Trophoblast cell (in vitro differentiated cells and primary cell): Measurements from ENCODE around the gene KCNB1.

Experiments
- DNase-seq, 2 donors: peaks; one replicate each; pipeline ENCODE4 v3.0.0-alpha.2; 2016
- H2AFZ ChIP-seq: 2 replicates; pipeline ENCODE4 v1.6.1; 2013; ENCODE audit warnings: low read length, moderate library complexity, mild to moderate bottlenecking; ENCODE audit not compliant: insufficient read depth, poor library complexity
- H2AK5ac ChIP-seq: 2 replicates; pipeline ENCODE4 v1.6.1; 2013; ENCODE audit warnings: mild to moderate bottlenecking, low read length
- H2BK120ac ChIP-seq: 2 replicates; pipeline ENCODE4 v1.6.1; 2013; ENCODE audit warnings: low read length, mild to moderate bottlenecking, moderate library complexity; ENCODE audit not compliant: insufficient read depth, poor library complexity
- H2BK12ac ChIP-seq: 2 replicates; pipeline ENCODE4 v1.6.1; 2013; ENCODE audit warnings: mild to moderate bottlenecking, low read length, moderate library complexity
- H2BK5ac ChIP-seq: 2 replicates; pipeline ENCODE4 v1.6.1; 2013; ENCODE audit warnings: low read length, low read depth, moderate library complexity, mild to moderate bottlenecking; ENCODE audit not compliant: poor library complexity
- H3K14ac ChIP-seq: 2 replicates; pipeline ENCODE4 v1.6.1; 2013; ENCODE audit warnings: mild to moderate bottlenecking, low read length
- H3K18ac ChIP-seq: 2 replicates; pipeline ENCODE4 v1.6.1; 2013; ENCODE audit warnings: mild to moderate bottlenecking, low read length
- H3K23ac ChIP-seq: 2 replicates; pipeline ENCODE4 v1.6.1; 2013; ENCODE audit warnings: low read length
- H3K27ac ChIP-seq: 2 replicates; pipeline ENCODE4 v1.5.1; 2013; ENCODE audit warnings: low read depth, mild to moderate bottlenecking, inconsistent platforms, low read length, moderate library complexity
- H3K27me3 ChIP-seq: 2 replicates; pipeline ENCODE4 v1.6.1; 2013; ENCODE audit warnings: inconsistent platforms, mild to moderate bottlenecking, low read length, moderate library complexity; ENCODE audit not compliant: insufficient read depth
- H3K36me3 ChIP-seq, 2 experiments: 1 replicate in 1 of 2; 2 replicates in 1 of 2; pipeline ENCODE4 v1.6.1; 2013; ENCODE audit warnings: low read length in 2 of 2, mild to moderate bottlenecking in 2 of 2, moderate library complexity in 1 of 2; ENCODE audit not compliant: insufficient read depth in 2 of 2, control insufficient read depth in 1 of 2
- H3K4ac ChIP-seq: 2 replicates; pipeline ENCODE4 v1.6.1; 2013; ENCODE audit warnings: low read depth, mild to moderate bottlenecking, low read length, moderate library complexity
- H3K4me1 ChIP-seq, 2 experiments: 1 replicate in 1 of 2; 2 replicates in 1 of 2; pipeline ENCODE4 v1.6.1; 2013; ENCODE audit warnings: low read length in 2 of 2, mild to moderate bottlenecking in 2 of 2, moderate library complexity in 1 of 2; ENCODE audit not compliant: insufficient read depth in 2 of 2, control insufficient read depth in 1 of 2
- H3K4me2 ChIP-seq: 2 replicates; pipeline ENCODE4 v1.6.1; 2013; ENCODE audit warnings: inconsistent platforms, mild to moderate bottlenecking, low read length, moderate library complexity
- H3K4me3 ChIP-seq: 2 replicates; pipeline ENCODE4 v1.5.1; 2013; ENCODE audit warnings: mild to moderate bottlenecking, low read depth, low read length, inconsistent platforms
- H3K79me1 ChIP-seq: one replicate; pipeline ENCODE4 v1.6.1; 2013; ENCODE audit warnings: low read length
- H3K79me2 ChIP-seq: 2 replicates; pipeline ENCODE4 v1.6.1; 2013; ENCODE audit warnings: low read length, mild to moderate bottlenecking; ENCODE audit not compliant: control insufficient read depth, insufficient read depth, poor library complexity
- H3K9ac ChIP-seq: 2 replicates; pipeline ENCODE4 v1.6.1; 2013; ENCODE audit warnings: mild to moderate bottlenecking, low read length
- H3K9me3 ChIP-seq: 2 replicates; pipeline ENCODE4 v1.6.1; 2013; ENCODE audit warnings: low read depth, mild to moderate bottlenecking, control low read depth, inconsistent platforms, low read length; ENCODE audit not compliant: insufficient read depth
- H4K12ac ChIP-seq: 2 replicates; pipeline ENCODE4 v1.6.1; 2013; ENCODE audit warnings: low read depth, mild to moderate bottlenecking, low read length, moderate library complexity
- H4K8ac ChIP-seq: 2 replicates; pipeline ENCODE4 v1.6.1; 2013; ENCODE audit warnings: low read depth, mild to moderate bottlenecking, low read length, moderate library complexity
- H4K91ac ChIP-seq: one replicate; pipeline ENCODE4 v1.6.1; 2013; ENCODE audit warnings: low read depth, mild to moderate bottlenecking, low read length, moderate library complexity
- WGBS: extraction: QIAGEN DNeasy Blood & Tissue Kit; methylation state at CpG from one replicate; pipeline ENCODE4 v1.1.7; 2013; ENCODE audit warnings: missing lambda C conversion rate; ENCODE audit not compliant: insufficient read length, insufficient coverage; ENCODE audit errors: extremely low coverage; 5-methylcytosine and 5-hydroxymethylcytosine counted together

Gene KCNB1

GRCh38 chr20:49367113-49367512 lies 115.4 kb downstream of the KCNB1 start:
- Histone ChIP-seq H3K9ac (no peak overlapping the region), H3K14ac (no peak overlapping the region), H3K27me3 (no peaks in the 10 kb centered on the region), H4K12ac (no peak overlapping the region), H3K4me1 (peaks cover 3 to 10% of the 10 kb centered on the region in 2 experiments), H2AK5ac (no peak overlapping the region), H3K18ac (no peak overlapping the region), H4K8ac (no peak overlapping the region), H4K91ac (no peak overlapping the region), H3K4me3 (no peak overlapping the region), H3K9me3 (no peaks in the 10 kb centered on the region), H3K23ac (no peak overlapping the region), H3K79me1 (no peaks in the 10 kb centered on the region), H3K79me2 (no peaks in the 10 kb centered on the region), H3K36me3 (no peaks in the 10 kb centered on the region), H2BK120ac (no peak overlapping the region), H2BK5ac (no peak overlapping the region), H2BK12ac (no peak overlapping the region), H3K4me2 (no peak overlapping the region), H3K4ac (no peak overlapping the region), H2AFZ (no peak overlapping the region), H3K27ac (no peak overlapping the region)
- no peak for DNase-seq
- WGBS = no CpG with 5 or more reads among the region's 5 CpGs

GRCh38 chr20:49366687-49367086 lies 115.8 kb downstream of the KCNB1 start:
- H2BK120ac ChIP-seq = no peak overlapping the region
- H2BK12ac ChIP-seq = no peak overlapping the region
- H4K91ac ChIP-seq = no peak overlapping the region
- H3K4me2 ChIP-seq = no peak overlapping the region
- no peak overlapping the region for H3K23ac ChIP-seq
- H2AK5ac ChIP-seq = no peak overlapping the region
- no peaks in the 10 kb centered on the region for H3K79me1 ChIP-seq
- no CpG with 5 or more reads among the region's 1 CpG for WGBS
- H3K9me3 ChIP-seq = no peaks in the 10 kb centered on the region
- H4K12ac ChIP-seq = no peak overlapping the region
- no peak overlapping the region for H3K4me3 ChIP-seq
- H3K27me3 ChIP-seq = no peaks in the 10 kb centered on the region
- no peaks in the 10 kb centered on the region for H3K36me3 ChIP-seq
- no peak overlapping the region for H2BK5ac ChIP-seq
- DNase-seq = no peak
- H3K79me2 ChIP-seq = no peaks in the 10 kb centered on the region
- peaks cover 3 to 10% of the 10 kb centered on the region in 2 experiments for H3K4me1 ChIP-seq
- H3K4ac ChIP-seq = no peak overlapping the region
- H4K8ac ChIP-seq = no peak overlapping the region
- H3K27ac ChIP-seq = no peak overlapping the region
- no peak overlapping the region for H3K9ac ChIP-seq
- no peak overlapping the region for H2AFZ ChIP-seq
- H3K18ac ChIP-seq = no peak overlapping the region
- no peak overlapping the region for H3K14ac ChIP-seq

- Histone ChIP-seq H3K9me3 (no peaks in the 10 kb centered on the region), H2BK120ac (no peak overlapping the region), H2BK5ac (no peak overlapping the region), H3K18ac (no peak overlapping the region), H3K27me3 (no peaks in the 10 kb centered on the region), H3K4me2 (no peak overlapping the region), H2AFZ (no peak overlapping the region), H3K23ac (no peak overlapping the region), H4K12ac (no peak overlapping the region), H4K91ac (no peak overlapping the region), H3K9ac (no peak overlapping the region), H3K27ac (no peak overlapping the region), H4K8ac (no peak overlapping the region), H2AK5ac (no peak overlapping the region), H2BK12ac (no peak overlapping the region), H3K4me3 (no peak overlapping the region), H3K79me2 (no peaks in the 10 kb centered on the region), H3K14ac (no peak overlapping the region), H3K36me3 (no peaks in the 10 kb centered on the region), H3K4me1 (peaks cover 0 to 4% of the 10 kb centered on the region in 2 experiments), H3K4ac (no peak overlapping the region), H3K79me1 (no peaks in the 10 kb centered on the region)
- no peak for DNase-seq
- WGBS = no CpG with 5 or more reads among the region's 4 CpGs
Observed at GRCh38 chr20:49361862-49362660, 120.4 kb downstream of the KCNB1 start.

GRCh38 chr20:49360242-49360968 lies 122.1 kb downstream of the KCNB1 start:
- H4K12ac ChIP-seq = no peak overlapping the region
- H3K14ac ChIP-seq = no peak overlapping the region
- H3K9me3 ChIP-seq = no peaks in the 10 kb centered on the region
- H3K79me1 ChIP-seq = no peaks in the 10 kb centered on the region
- no peaks in the 10 kb centered on the region for H3K79me2 ChIP-seq
- H3K18ac ChIP-seq = no peak overlapping the region
- H2AK5ac ChIP-seq = no peak overlapping the region
- no peak overlapping the region for H3K4ac ChIP-seq
- H2AFZ ChIP-seq = no peak overlapping the region
- no peak overlapping the region for H3K9ac ChIP-seq
- H4K91ac ChIP-seq = no peak overlapping the region
- no peak for DNase-seq
- H3K4me2 ChIP-seq = no peak overlapping the region
- WGBS = no CpG with 5 or more reads among the region's 6 CpGs
- H3K23ac ChIP-seq = no peak overlapping the region
- no peak overlapping the region for H4K8ac ChIP-seq
- no peaks in the 10 kb centered on the region for H3K27me3 ChIP-seq
- H2BK5ac ChIP-seq = no peak overlapping the region
- no peak overlapping the region for H3K4me3 ChIP-seq
- H3K27ac ChIP-seq = no peak overlapping the region
- no peak overlapping the region for H2BK12ac ChIP-seq
- H2BK120ac ChIP-seq = no peak overlapping the region
- no peaks in the 10 kb centered on the region for H3K4me1 ChIP-seq
- H3K36me3 ChIP-seq = no peaks in the 10 kb centered on the region
